ENCODE results near the gene FGD6. TPM values are rescaled to one million over a fixed set of nuclear protein-coding genes. Genes with fewer than 3 reads are reported as not detected.

Gene FGD6
- total and polyA plus RNA-seq, 2 experiments from 2014 or later, result 12.9 to 32.4 TPM

GRCh38 chr12:95126736-95127135 is 90.5 kb downstream of the FGD6 start:
- no peaks in the 10 kb centered on the region for H3F3A ChIP-seq (replicated peaks; ENCODE audit: low read depth)
- no peak overlapping the region for H3K27ac ChIP-seq (ENCODE audit: low read depth)
- Mint-ChIP-seq H3K4me1 (no peaks in the 10 kb centered on the region), H3K9me3 (no peaks in the 10 kb centered on the region), H3K27ac (no peak overlapping the region), H3K4me3 (no peak overlapping the region), H3K36me3 (ENCODE audit: low read depth) (peaks cover 52% of the 10 kb centered on the region), H3K27me3 (ENCODE audit: insufficient read depth, low read depth, poor library complexity) (peaks cover 6% of the 10 kb centered on the region)
- DNase-seq (ENCODE audit: low spot score) (no peak), ATAC-seq (no peak)
- H4K20me1 ChIP-seq (replicated peaks; ENCODE audit: insufficient read depth), result no peaks in the 10 kb centered on the region; the same call in 1 of the 2 replicates
- H2AFZ ChIP-seq, result no peak overlapping the region
- H3K4me2 ChIP-seq, result no peak overlapping the region
- TF ChIP-seq NANOG (IDR thresholded peaks at IDR 0.05; ENCODE audit: borderline replicate concordance) (no peak), EZH2phosphoT487 (IDR thresholded peaks at IDR 0.05; ENCODE audit: unreplicated experiment) (no peak), ETS1 (IDR thresholded peaks at IDR 0.05) (no peak), STAT1 (IDR thresholded peaks at IDR 0.05; ENCODE audit: unreplicated experiment) (no peak), CREB1 (CRISPR knock-in tag; IDR thresholded peaks at IDR 0.05; ENCODE audit: low read depth) (no peak)
- H3K36me3 ChIP-seq (ENCODE audit: insufficient read depth), result no peaks in the 10 kb centered on the region; the same call in 1 of the 2 replicates
- no peaks in the 10 kb centered on the region for H3K4me1 ChIP-seq (ENCODE audit: insufficient read depth)
- no peaks in the 10 kb centered on the region for H3K79me2 ChIP-seq (replicated peaks; ENCODE audit: insufficient read depth)
- no peak overlapping the region for H3K4me3 ChIP-seq
- no peaks in the 10 kb centered on the region for H3K27me3 ChIP-seq (ENCODE audit: insufficient read depth)
- H3K9me2 ChIP-seq (ENCODE audit: insufficient read depth), result no peaks in the 10 kb centered on the region

DNA sequence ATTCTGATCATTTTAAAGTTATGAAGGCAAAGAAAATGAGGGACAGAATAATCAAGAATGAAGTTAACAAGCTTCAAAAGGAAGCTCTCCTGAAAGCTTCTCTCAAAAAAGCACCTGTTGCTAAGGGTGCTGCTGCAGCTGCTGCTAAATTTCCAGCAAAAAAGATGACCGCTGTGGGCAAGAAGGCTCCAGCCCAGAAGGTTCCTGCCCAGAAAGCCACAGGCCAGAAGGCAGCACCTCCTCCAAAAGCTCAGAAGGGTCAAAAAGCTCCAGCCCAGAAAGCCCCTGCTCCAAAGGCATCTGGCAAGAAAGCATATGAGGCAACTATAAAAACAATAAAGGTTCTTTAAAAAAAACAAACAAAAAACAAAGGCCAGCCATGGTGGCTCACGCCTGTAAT is 91.2 kb downstream of the FGD6 start:
- H3K27ac Mint-ChIP-seq, result no peak overlapping the region
- no peaks in the 10 kb centered on the region for H3K4me1 ChIP-seq (ENCODE audit: insufficient read depth)
- peaks cover 6% of the 10 kb centered on the region for H3K27me3 Mint-ChIP-seq (ENCODE audit: insufficient read depth, low read depth, poor library complexity)
- TF ChIP-seq ZNF331 (CRISPR knock-in tag; IDR thresholded peaks at IDR 0.05; ENCODE audit: low read depth) (no peak), ETS1 (IDR thresholded peaks at IDR 0.05) (no peak), REST (IDR thresholded peaks at IDR 0.05; ENCODE audit: unreplicated experiment) (no peak), EZH2phosphoT487 (IDR thresholded peaks at IDR 0.05; ENCODE audit: unreplicated experiment) (no peak), NANOG (IDR thresholded peaks at IDR 0.05; ENCODE audit: borderline replicate concordance) (no peak), POLR2AphosphoS5 (IDR thresholded peaks at IDR 0.05; ENCODE audit: low read depth) (no peak), JUNB (IDR thresholded peaks at IDR 0.05; ENCODE audit: unreplicated experiment) (no peak), ZNF114 (CRISPR knock-in tag; IDR thresholded peaks at IDR 0.05) (no peak), EZH2 (IDR thresholded peaks at IDR 0.05; ENCODE audit: low read depth, unreplicated experiment) (no peak), CTCF (conservative IDR thresholded peaks at IDR 0.05; ENCODE audit: low read depth in 2 of 2) (no peak), CREB1 (CRISPR knock-in tag; IDR thresholded peaks at IDR 0.05; ENCODE audit: low read depth) (no peak), STAT1 (IDR thresholded peaks at IDR 0.05; ENCODE audit: unreplicated experiment) (no peak)

More for the DNA sequence above, 91.2 kb downstream of the FGD6 start:
- H3K9me3 Mint-ChIP-seq, result no peaks in the 10 kb centered on the region
- H4K20me1 ChIP-seq (replicated peaks; ENCODE audit: insufficient read depth), result no peaks in the 10 kb centered on the region; the same call in 1 of the 2 replicates
- no peaks in the 10 kb centered on the region for H3K27me3 ChIP-seq (ENCODE audit: insufficient read depth)
- no peaks in the 10 kb centered on the region for H3K9me2 ChIP-seq (ENCODE audit: insufficient read depth)
- H3K4me2 ChIP-seq, result no peak overlapping the region
- peaks cover 46% of the 10 kb centered on the region for H3K36me3 Mint-ChIP-seq (ENCODE audit: low read depth)
- no peak overlapping the region for H3K4me3 Mint-ChIP-seq
- ATAC-seq (no peak), DNase-seq (ENCODE audit: low spot score) (no peak)
- H3K4me1 Mint-ChIP-seq, result no peaks in the 10 kb centered on the region
- no peak overlapping the region for H3K27ac ChIP-seq (ENCODE audit: low read depth)
- H3K79me2 ChIP-seq (replicated peaks; ENCODE audit: insufficient read depth), result no peaks in the 10 kb centered on the region
- no peaks in the 10 kb centered on the region for H3F3A ChIP-seq (replicated peaks; ENCODE audit: low read depth)
- H3K36me3 ChIP-seq (ENCODE audit: insufficient read depth), result no peaks in the 10 kb centered on the region; the same call in 1 of the 2 replicates
- H3K4me3 ChIP-seq, result no peak overlapping the region
- H2AFZ ChIP-seq, result no peak overlapping the region
